ENCODE results near the gene JUND. TPM values are rescaled to one million over a fixed set of nuclear protein-coding genes. Genes with fewer than 3 reads are reported as not detected.
A peak's percentile ranks its signal among the peaks of the same experiment; 100 is the strongest.
"Not testable (repeated sequence)": the region's sequence is repeated elsewhere in the genome, so short reads cannot be mapped to it uniquely, and the experiment has no call there.

Gene JUND
- polyA plus RNA-seq, 1 donor (not counting 4 experiments of a cell fraction or from before 2014, with no cell fraction given): 17.2 TPM

DNA sequence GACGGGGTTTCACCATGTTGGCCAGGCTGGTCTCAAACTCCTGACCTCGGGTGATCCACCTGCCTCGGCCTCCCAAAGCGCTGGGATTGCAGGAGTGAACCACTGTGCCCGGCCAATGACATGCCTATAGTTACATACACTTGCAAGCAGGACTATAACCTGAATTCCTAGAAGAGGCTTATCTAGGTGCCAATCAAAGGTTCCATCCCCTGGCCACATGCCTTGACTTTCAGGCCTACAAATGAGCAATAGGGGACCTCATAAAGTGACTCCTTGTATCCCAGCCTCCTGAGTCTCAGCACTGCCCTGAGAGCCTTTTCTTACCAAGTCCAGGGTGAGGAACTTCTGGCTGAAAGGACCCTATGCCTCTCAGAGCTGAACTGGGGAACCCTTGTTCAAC is 45.4 kb upstream of the JUND start:
- no peak overlapping the region for H3K4me3 ChIP-seq (ENCODE audit: control insufficient read depth in 2 of 3, extremely low read depth in 1 of 3, insufficient read depth in 2 of 3, low read depth in 1 of 3, low read length in 3 of 3)
- H3K36me3 ChIP-seq (ENCODE audit: control insufficient read depth in 2 of 2, extremely low read depth in 1 of 2, insufficient read depth in 2 of 2, low read length in 2 of 2): no peaks in the 10 kb centered on the region
- H3K9me3 ChIP-seq (ENCODE audit: control insufficient read depth, low read depth, low read length): no peaks in the 10 kb centered on the region
- H2AFZ ChIP-seq (ENCODE audit: control insufficient read depth, low read length): no peak overlapping the region
- no peak overlapping the region for H3K9ac ChIP-seq (ENCODE audit: control insufficient read depth, extremely low read depth, insufficient read depth, low read length)
- peaks cover 10% of the 10 kb centered on the region for H3K79me2 ChIP-seq (ENCODE audit: control insufficient read depth, insufficient read depth, low read length)
- FAIRE-seq: no peak
- H3K27me3 ChIP-seq (ENCODE audit: control insufficient read depth, extremely low read depth, insufficient read depth, low read length): no peaks in the 10 kb centered on the region
- H3K9me1 ChIP-seq (ENCODE audit: control insufficient read depth, extremely low read depth, insufficient read depth, low read length): no peaks in the 10 kb centered on the region
- TF ChIP-seq, protein P1, sequence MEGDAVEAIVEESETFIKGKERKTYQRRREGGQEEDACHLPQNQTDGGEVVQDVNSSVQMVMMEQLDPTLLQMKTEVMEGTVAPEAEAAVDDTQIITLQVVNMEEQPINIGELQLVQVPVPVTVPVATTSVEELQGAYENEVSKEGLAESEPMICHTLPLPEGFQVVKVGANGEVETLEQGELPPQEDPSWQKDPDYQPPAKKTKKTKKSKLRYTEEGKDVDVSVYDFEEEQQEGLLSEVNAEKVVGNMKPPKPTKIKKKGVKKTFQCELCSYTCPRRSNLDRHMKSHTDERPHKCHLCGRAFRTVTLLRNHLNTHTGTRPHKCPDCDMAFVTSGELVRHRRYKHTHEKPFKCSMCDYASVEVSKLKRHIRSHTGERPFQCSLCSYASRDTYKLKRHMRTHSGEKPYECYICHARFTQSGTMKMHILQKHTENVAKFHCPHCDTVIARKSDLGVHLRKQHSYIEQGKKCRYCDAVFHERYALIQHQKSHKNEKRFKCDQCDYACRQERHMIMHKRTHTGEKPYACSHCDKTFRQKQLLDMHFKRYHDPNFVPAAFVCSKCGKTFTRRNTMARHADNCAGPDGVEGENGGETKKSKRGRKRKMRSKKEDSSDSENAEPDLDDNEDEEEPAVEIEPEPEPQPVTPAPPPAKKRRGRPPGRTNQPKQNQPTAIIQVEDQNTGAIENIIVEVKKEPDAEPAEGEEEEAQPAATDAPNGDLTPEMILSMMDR (optimal IDR thresholded peaks at IDR 0.05 in 1 of 3, IDR thresholded peaks at IDR 0.05 in 1 of 3, conservative IDR thresholded peaks at IDR 0.05 in 1 of 3; ENCODE audit: extremely low read depth in 1 of 3, insufficient read depth in 2 of 3, low read length in 3 of 3): no peak
- TF ChIP-seq EZH2 (IDR thresholded peaks at IDR 0.05; ENCODE audit: low read length): no peak
- no peak for DNase-seq (ENCODE audit: low read depth, low spot score)
- H3K27ac ChIP-seq (ENCODE audit: control insufficient read depth, insufficient read depth, low read length): no peak overlapping the region
- H3K4me1 ChIP-seq (ENCODE audit: control insufficient read depth, extremely low read depth, insufficient read depth, low read length): peaks cover 22% of the 10 kb centered on the region
- H3K4me2 ChIP-seq (ENCODE audit: control insufficient read depth, extremely low read depth, insufficient read depth, low read depth, low read length): no peak overlapping the region
- dilution Hi-C loops (cut with MboI; ENCODE audit: extremely low pct_ligation_motif_present, low sequenced_read_pairs): no loop called here
- no peaks in the 10 kb centered on the region for H4K20me1 ChIP-seq (ENCODE audit: control insufficient read depth, extremely low read depth, insufficient read depth, low read length)

DNA sequence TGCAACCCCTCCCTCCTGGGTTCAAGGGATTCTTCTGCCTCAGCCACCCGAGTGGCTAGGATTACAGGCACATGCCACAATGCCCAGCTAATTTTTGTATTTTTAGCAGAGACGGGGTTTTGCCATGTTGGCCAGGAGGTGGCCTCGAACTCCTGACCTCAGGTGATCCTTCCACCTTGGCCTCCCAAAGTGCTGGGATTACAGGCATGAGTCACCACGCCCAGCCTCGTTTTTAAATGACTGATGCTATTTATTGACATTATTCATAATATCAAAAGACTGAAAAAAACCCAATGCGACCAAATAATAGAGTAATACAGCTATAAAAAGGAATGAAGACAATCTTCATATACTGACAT is 42.9 kb upstream of the JUND start:
- H2AFZ ChIP-seq (ENCODE audit: control insufficient read depth, low read length); H3K4me2 ChIP-seq (ENCODE audit: control insufficient read depth, extremely low read depth, insufficient read depth, low read depth, low read length); dilution Hi-C loops (cut with MboI; ENCODE audit: extremely low pct_ligation_motif_present, low sequenced_read_pairs); DNase-seq (ENCODE audit: low read depth, low spot score); H3K27ac ChIP-seq (ENCODE audit: control insufficient read depth, insufficient read depth, low read length); H3K4me3 ChIP-seq (ENCODE audit: control insufficient read depth in 2 of 3, extremely low read depth in 1 of 3, insufficient read depth in 2 of 3, low read depth in 1 of 3, low read length in 3 of 3); H4K20me1 ChIP-seq (ENCODE audit: control insufficient read depth, extremely low read depth, insufficient read depth, low read length); H3K27me3 ChIP-seq (ENCODE audit: control insufficient read depth, extremely low read depth, insufficient read depth, low read length); FAIRE-seq; H3K9me3 ChIP-seq (ENCODE audit: control insufficient read depth, low read depth, low read length); H3K9me1 ChIP-seq (ENCODE audit: control insufficient read depth, extremely low read depth, insufficient read depth, low read length); H3K9ac ChIP-seq (ENCODE audit: control insufficient read depth, extremely low read depth, insufficient read depth, low read length): not testable (repeated sequence)
- H3K36me3 ChIP-seq (ENCODE audit: control insufficient read depth in 2 of 2, extremely low read depth in 1 of 2, insufficient read depth in 2 of 2, low read length in 2 of 2): peaks cover 2 to 11% of the 10 kb centered on the region in 2 experiments
- peaks cover 27% of the 10 kb centered on the region for H3K4me1 ChIP-seq (ENCODE audit: control insufficient read depth, extremely low read depth, insufficient read depth, low read length)
- peaks cover 33% of the 10 kb centered on the region for H3K79me2 ChIP-seq (ENCODE audit: control insufficient read depth, insufficient read depth, low read length)

DNA sequence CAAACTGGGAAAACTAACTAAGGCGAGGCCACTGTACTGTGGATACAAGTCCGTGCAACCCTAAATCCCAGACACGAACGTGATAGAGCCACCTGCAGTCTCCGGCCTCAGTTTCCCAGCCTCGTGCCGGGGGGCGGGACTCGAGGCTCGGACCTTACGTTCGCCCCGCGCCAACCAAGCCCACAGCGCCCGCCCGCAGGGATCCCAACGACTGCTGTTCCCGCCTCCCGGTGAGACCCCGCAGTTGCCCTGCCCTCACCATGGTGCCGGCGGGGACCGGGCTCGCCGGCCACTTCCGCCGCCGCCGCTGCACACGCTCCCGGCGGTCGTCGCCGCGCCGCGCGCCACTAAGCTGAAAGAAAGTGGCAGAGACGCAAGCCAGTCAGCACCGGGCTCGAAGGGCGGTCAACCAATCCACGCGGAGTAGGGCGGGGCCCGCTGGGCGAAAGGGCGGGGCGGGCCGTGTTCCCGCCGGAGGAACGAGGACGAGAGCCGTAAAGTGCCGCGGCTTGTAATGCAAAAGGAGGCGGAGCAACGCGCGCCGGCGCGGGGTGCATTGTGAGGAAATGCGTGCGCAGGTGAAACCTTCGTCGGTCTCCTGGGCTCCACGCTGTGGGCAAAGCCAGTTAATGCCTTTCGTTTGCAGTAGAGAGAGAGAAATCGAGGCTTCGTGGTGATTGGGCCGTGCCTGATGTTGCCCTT is 41.5 kb upstream of the JUND start, which contains the start of gene LSM4:
Gene LSM4 (minus strand): TSS at position 318 of the 702 bp plus-strand sequence. CDS start 56 bp downstream, at position 262.
- Histone ChIP-seq H3K4me3 (ENCODE audit: control insufficient read depth in 2 of 3, extremely low read depth in 1 of 3, insufficient read depth in 2 of 3, low read depth in 1 of 3, low read length in 3 of 3) (peak within 1 kb of the TSS; percentile 85 to 96 (median 94)), H2AFZ (ENCODE audit: control insufficient read depth, low read length) (peak within 1 kb of the TSS; percentile 94), H3K9me1 (ENCODE audit: control insufficient read depth, extremely low read depth, insufficient read depth, low read length) (no peaks in the 10 kb centered on the region), H3K9ac (ENCODE audit: control insufficient read depth, extremely low read depth, insufficient read depth, low read length) (peak within 1 kb of the TSS; percentile 95), H3K4me1 (ENCODE audit: control insufficient read depth, extremely low read depth, insufficient read depth, low read length) (peaks cover 18% of the 10 kb centered on the region), H3K36me3 (ENCODE audit: control insufficient read depth in 2 of 2, extremely low read depth in 1 of 2, insufficient read depth in 2 of 2, low read length in 2 of 2) (peaks cover 2 to 11% of the 10 kb centered on the region in 2 experiments), H3K9me3 (ENCODE audit: control insufficient read depth, low read depth, low read length) (no peaks in the 10 kb centered on the region), H3K27ac (ENCODE audit: control insufficient read depth, insufficient read depth, low read length) (peak within 1 kb of the TSS; percentile 83), H4K20me1 (ENCODE audit: control insufficient read depth, extremely low read depth, insufficient read depth, low read length) (no peaks in the 10 kb centered on the region), H3K4me2 (ENCODE audit: control insufficient read depth, extremely low read depth, insufficient read depth, low read depth, low read length) (peak within 1 kb of the TSS; percentile 99), H3K79me2 (ENCODE audit: control insufficient read depth, insufficient read depth, low read length) (peaks cover 42% of the 10 kb centered on the region), H3K27me3 (ENCODE audit: control insufficient read depth, extremely low read depth, insufficient read depth, low read length) (no peaks in the 10 kb centered on the region)
- dilution Hi-C loops (cut with MboI; ENCODE audit: extremely low pct_ligation_motif_present, low sequenced_read_pairs): no loop called here
- TF ChIP-seq EZH2 (IDR thresholded peaks at IDR 0.05; ENCODE audit: low read length): no peak
- TF ChIP-seq, protein P1 (optimal IDR thresholded peaks at IDR 0.05 in 1 of 3, IDR thresholded peaks at IDR 0.05 in 1 of 3, conservative IDR thresholded peaks at IDR 0.05 in 1 of 3; ENCODE audit: extremely low read depth in 1 of 3, insufficient read depth in 2 of 3, low read length in 3 of 3): peak; percentile 39 to 60 (median 55)
- peak; percentile 53 for FAIRE-seq
- peak; percentile 73 for DNase-seq (ENCODE audit: low read depth, low spot score)
